Measurements from ENCODE around the gene C6orf62. TPM values are rescaled to one million over a fixed set of nuclear protein-coding genes. Genes with fewer than 3 reads are reported as not detected.
"Not testable (repeated sequence)": the region's sequence is repeated elsewhere in the genome, so short reads cannot be mapped to it uniquely, and the experiment has no call there.

The C6orf62 gene
- total and polyA plus RNA-seq, 9 donors: 65.9 to 94.5 (median 88.8) TPM

GRCh38 chr6:24661759-24662158 is 57.2 kb downstream of the C6orf62 start:
- not testable (repeated sequence) for H3K27ac ChIP-seq (ENCODE audit: low read length); H3K4me3 ChIP-seq (ENCODE audit: low read length); DNase-seq; H3K27me3 ChIP-seq (ENCODE audit: control insufficient read depth, insufficient read depth, low read length); H3K4me1 ChIP-seq (ENCODE audit: control insufficient read depth, insufficient read depth, low read length); H3K9me3 ChIP-seq (replicated peaks; ENCODE audit: control insufficient read depth, low read depth, low read length)
- WGBS (ENCODE audit: insufficient coverage): 77% methylated on average over 4 of the region's 5 CpGs
- peaks cover 19% of the 10 kb centered on the region for H3K36me3 ChIP-seq (ENCODE audit: control insufficient read depth, insufficient read depth, low read length)

- no peak for DNase-seq
- 100% methylated on average over 1 of the region's 2 CpGs for WGBS (ENCODE audit: insufficient coverage)
- no peaks in the 10 kb centered on the region for H3K27me3 ChIP-seq (ENCODE audit: control insufficient read depth, insufficient read depth, low read length)
- no peak overlapping the region for H3K4me3 ChIP-seq (ENCODE audit: low read length)
- no peak overlapping the region for H3K27ac ChIP-seq (ENCODE audit: low read length)
- H3K9me3 ChIP-seq (replicated peaks; ENCODE audit: control insufficient read depth, low read depth, low read length): no peaks in the 10 kb centered on the region
- peaks cover 23% of the 10 kb centered on the region for H3K36me3 ChIP-seq (ENCODE audit: control insufficient read depth, insufficient read depth, low read length)
- H3K4me1 ChIP-seq (ENCODE audit: control insufficient read depth, insufficient read depth, low read length): peaks cover under 1% of the 10 kb centered on the region
Observed at GRCh38 chr6:24660105-24660504, 58.8 kb downstream of the C6orf62 start.

- no peak for DNase-seq
- no peaks in the 10 kb centered on the region for H3K9me3 ChIP-seq (replicated peaks; ENCODE audit: control insufficient read depth, low read depth, low read length)
- H3K4me1 ChIP-seq (ENCODE audit: control insufficient read depth, insufficient read depth, low read length): no peaks in the 10 kb centered on the region
- no CpG with 5 or more reads among the region's 1 CpG for WGBS (ENCODE audit: insufficient coverage)
- no peaks in the 10 kb centered on the region for H3K27me3 ChIP-seq (ENCODE audit: control insufficient read depth, insufficient read depth, low read length)
- H3K27ac ChIP-seq (ENCODE audit: low read length): no peak overlapping the region
- H3K4me3 ChIP-seq (ENCODE audit: low read length): no peak overlapping the region
- peaks cover 23% of the 10 kb centered on the region for H3K36me3 ChIP-seq (ENCODE audit: control insufficient read depth, insufficient read depth, low read length)
Observed at GRCh38 chr6:24659561-24659960, 59.4 kb downstream of the C6orf62 start.

- Histone ChIP-seq H3K27ac (ENCODE audit: low read length) (no peak overlapping the region), H3K27me3 (ENCODE audit: control insufficient read depth, insufficient read depth, low read length) (no peaks in the 10 kb centered on the region), H3K36me3 (ENCODE audit: control insufficient read depth, insufficient read depth, low read length) (peaks cover 23% of the 10 kb centered on the region), H3K9me3 (replicated peaks; ENCODE audit: control insufficient read depth, low read depth, low read length) (no peaks in the 10 kb centered on the region), H3K4me1 (ENCODE audit: control insufficient read depth, insufficient read depth, low read length) (no peaks in the 10 kb centered on the region), H3K4me3 (ENCODE audit: low read length) (no peak overlapping the region)
- DNase-seq: peak; percentile 16
- 56% methylated on average over 5 of the region's 9 CpGs for whole genome bisulfite sequencing (ENCODE audit: insufficient coverage)
Observed at GRCh38 chr6:24658573-24659560, 60.1 kb downstream of the C6orf62 start.

GRCh38 chr6:24655215-24655614 is 63.7 kb downstream of the C6orf62 start:
- H3K36me3 ChIP-seq (ENCODE audit: control insufficient read depth, insufficient read depth, low read length): peaks cover 31% of the 10 kb centered on the region
- no peak for DNase-seq

More at GRCh38 chr6:24655215-24655614, 63.7 kb downstream of the C6orf62 start:
- WGBS (ENCODE audit: insufficient coverage): 11% methylated on average over 1 of the region's 1 CpG
- Histone ChIP-seq H3K4me3 (ENCODE audit: low read length) (no peak overlapping the region), H3K27ac (ENCODE audit: low read length) (no peak overlapping the region), H3K9me3 (replicated peaks; ENCODE audit: control insufficient read depth, low read depth, low read length) (no peaks in the 10 kb centered on the region), H3K4me1 (ENCODE audit: control insufficient read depth, insufficient read depth, low read length) (no peaks in the 10 kb centered on the region), H3K27me3 (ENCODE audit: control insufficient read depth, insufficient read depth, low read length) (no peaks in the 10 kb centered on the region)

Other genes starting within 250 kb of the C6orf62 start
- gene GPLD1, start 229.6 kb downstream of the C6orf62 start, total RNA-seq: 2.7 TPM
- gene GPLD1, start 229.6 kb downstream of the C6orf62 start, polyA plus RNA-seq (ENCODE audit: insufficient read depth in 1 of 8, insufficient read length in 8 of 8, low replicate concordance in 1 of 8): 1 to 10 TPM; 1.6 to 2.4 (median 2.0) TPM
- gene ALDH5A1, start 224.2 kb downstream of the C6orf62 start, total RNA-seq: 5.9 TPM
- 1 to 10 TPM; 7.0 to 9.4 (median 8.2) TPM for gene ALDH5A1, start 224.2 kb downstream of the C6orf62 start, polyA plus RNA-seq (ENCODE audit: insufficient read depth in 1 of 8, insufficient read length in 8 of 8, low replicate concordance in 1 of 8)
- 0.04 TPM for gene KIAA0319, start 73.0 kb downstream of the C6orf62 start, total RNA-seq
- under 1 TPM; 0.05 to 0.17 (median 0.06) TPM for gene KIAA0319, start 73.0 kb downstream of the C6orf62 start, polyA plus RNA-seq (ENCODE audit: insufficient read depth in 1 of 8, insufficient read length in 8 of 8, low replicate concordance in 1 of 8)
- gene TDP2, start 52.3 kb downstream of the C6orf62 start, total RNA-seq: 16.0 TPM
- 10 to 100 TPM; 23.0 to 33.0 (median 26.8) TPM for gene TDP2, start 52.3 kb downstream of the C6orf62 start, polyA plus RNA-seq (ENCODE audit: insufficient read depth in 1 of 8, insufficient read length in 8 of 8, low replicate concordance in 1 of 8)
- gene ACOT13, start 52.1 kb downstream of the C6orf62 start, total RNA-seq: 21.0 TPM
- 10 to 100 TPM; 13.6 to 17.6 (median 15.2) TPM for gene ACOT13, start 52.1 kb downstream of the C6orf62 start, polyA plus RNA-seq (ENCODE audit: insufficient read depth in 1 of 8, insufficient read length in 8 of 8, low replicate concordance in 1 of 8)
- gene GMNN, start 55.8 kb upstream of the C6orf62 start, total RNA-seq: 13.7 TPM
- 10 to 100 TPM; 16.2 to 22.0 (median 17.5) TPM for gene GMNN, start 55.8 kb upstream of the C6orf62 start, polyA plus RNA-seq (ENCODE audit: insufficient read depth in 1 of 8, insufficient read length in 8 of 8, low replicate concordance in 1 of 8)
- gene ARMH2, start 79.8 kb upstream of the C6orf62 start, total RNA-seq: not detected
- gene ARMH2, start 79.8 kb upstream of the C6orf62 start, polyA plus RNA-seq (ENCODE audit: insufficient read depth in 1 of 8, insufficient read length in 8 of 8, low replicate concordance in 1 of 8): not detected
- 17.9 TPM for gene RIPOR2, start 216.8 kb upstream of the C6orf62 start, total RNA-seq
- 10 to 100 TPM; 17.5 to 32.0 (median 26.4) TPM for gene RIPOR2, start 216.8 kb upstream of the C6orf62 start, polyA plus RNA-seq (ENCODE audit: insufficient read depth in 1 of 8, insufficient read length in 8 of 8, low replicate concordance in 1 of 8)

Measured in muscle of leg (tissue), 11 donors.